GM18502 (cell line): Measurements from ENCODE around the gene ZFP92.

Experiments
- ATAC-seq: cut with Tn5 transposase; IDR thresholded peaks from one replicate; pipeline ENCODE4 v1.9.1; 2021; ENCODE audit warnings: mild to moderate bottlenecking; ENCODE audit not compliant: unreplicated experiment, poor library complexity

Gene ZFP92

GRCh38 chrX:153406903-153407302 is 4.4 kb upstream of the ZFP92 start:
- no peak for ATAC-seq

- no peak for ATAC-seq
Observed at GRCh38 chrX:153407736-153408135, 3.5 kb upstream of the ZFP92 start.

DNA sequence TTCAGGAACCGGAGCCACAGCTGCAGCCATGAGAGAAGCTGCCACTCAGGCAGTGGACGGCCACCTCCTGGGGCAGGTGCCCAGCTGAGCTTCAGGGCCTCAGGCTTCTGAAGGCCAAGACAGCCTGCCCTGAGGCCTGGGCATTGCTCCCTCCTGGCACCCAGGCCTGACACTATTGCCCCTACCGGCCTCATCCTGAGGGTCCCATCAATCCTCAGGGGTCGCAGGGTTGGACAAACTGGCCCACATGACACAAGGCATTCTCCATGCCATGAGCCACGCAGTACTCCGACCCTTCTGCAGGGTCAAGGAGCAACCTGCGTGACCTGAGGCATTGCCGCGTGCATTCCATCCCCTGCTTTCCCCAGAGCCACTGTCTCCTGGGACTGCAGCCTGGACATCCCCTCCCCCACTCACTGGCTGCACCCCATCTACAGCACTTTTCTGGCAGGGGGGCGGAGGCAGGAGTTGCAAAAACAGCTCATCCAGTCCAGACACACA is 3.0 kb upstream of the ZFP92 start:
- no peak for ATAC-seq

- no peak for ATAC-seq
Observed at GRCh38 chrX:153408871-153409351, 2.4 kb upstream of the ZFP92 start.

GRCh38 chrX:153409414-153410101 is 1.7 kb upstream of the ZFP92 start:
- ATAC-seq, result no peak

DNA sequence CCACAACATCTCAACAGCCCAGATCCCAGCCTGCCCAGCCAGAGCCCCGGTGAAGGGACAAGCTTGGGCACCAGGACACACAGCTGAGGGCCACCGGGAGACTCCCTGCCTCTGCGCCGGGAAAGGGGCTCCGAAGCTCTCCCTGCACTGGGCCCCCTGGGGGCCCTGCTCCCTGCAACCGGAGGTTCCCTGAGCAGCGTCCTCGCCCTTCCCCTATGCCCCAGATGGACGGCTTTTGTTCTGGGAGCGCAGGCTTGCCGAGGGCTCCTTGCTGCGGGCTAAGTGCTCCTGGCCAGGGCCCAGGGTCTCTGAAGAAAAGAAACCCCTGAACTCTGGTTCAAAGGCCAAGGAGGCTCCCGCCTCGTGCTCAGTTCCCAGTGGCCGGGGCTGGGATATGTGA is 899 bp upstream of the ZFP92 start:
- no peak for ATAC-seq

GRCh38 chrX:153410888-153411254 is 401 bp upstream of the ZFP92 start:
- ATAC-seq, result no peak

- ATAC-seq, result no peak
Observed at GRCh38 chrX:153411988-153412574, 809 bp downstream of the ZFP92 start.

GRCh38 chrX:153412746-153413720 is 1.8 kb downstream of the ZFP92 start:
- no peak for ATAC-seq

DNA sequence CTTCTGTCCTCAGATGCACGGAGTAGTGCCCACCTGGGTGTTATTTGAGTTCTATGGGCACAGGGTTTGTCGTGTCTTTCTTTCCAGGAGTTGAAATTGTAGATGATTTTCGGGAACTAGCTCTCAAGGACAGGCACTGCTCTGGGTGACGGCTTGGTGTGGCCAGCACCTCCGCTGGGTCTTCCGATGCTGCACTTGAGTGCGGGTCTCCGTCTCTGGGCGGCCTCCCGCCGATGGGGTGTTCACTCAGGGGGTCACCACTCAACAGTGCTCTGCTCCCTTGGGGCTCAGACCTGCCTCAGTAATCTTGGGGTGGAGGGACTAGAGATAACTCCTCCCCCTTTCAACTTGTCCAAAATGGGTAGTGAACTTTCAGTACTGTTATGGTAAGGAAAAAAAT is 2.5 kb downstream of the ZFP92 start:
- ATAC-seq, result no peak

DNA sequence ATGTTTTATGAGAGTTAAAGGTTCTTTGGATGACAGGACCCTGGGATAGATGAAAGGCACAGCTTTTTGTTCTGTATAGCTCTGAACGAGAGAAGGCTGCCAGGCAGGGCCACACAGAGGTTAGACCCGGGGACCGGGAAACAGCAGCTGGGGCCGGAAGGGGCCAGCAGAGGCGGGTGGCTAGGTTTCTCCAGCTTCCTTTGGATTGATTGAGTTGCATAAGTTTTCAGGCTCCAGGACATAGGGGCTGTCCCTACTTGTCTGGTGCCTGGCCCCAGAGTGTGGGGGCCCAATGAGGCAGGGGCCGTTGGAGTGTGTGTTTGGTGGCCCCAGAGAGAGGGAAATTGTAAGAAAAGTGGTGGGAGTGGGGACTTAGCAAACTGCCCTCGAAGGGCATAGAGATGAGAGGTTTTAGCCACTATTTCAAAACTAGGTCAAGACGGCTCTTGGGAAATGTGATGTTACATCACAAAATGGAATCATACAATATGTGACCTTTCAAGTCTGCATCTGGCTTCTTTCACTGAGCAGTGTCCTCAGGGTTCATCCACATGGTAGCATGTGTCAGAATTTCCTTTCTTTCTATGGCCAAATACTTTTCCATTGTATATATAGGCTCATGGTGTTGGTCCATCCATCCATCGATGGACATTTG is 3.7 kb downstream of the ZFP92 start:
- ATAC-seq, result no peak

- no peak for ATAC-seq
Observed at GRCh38 chrX:153416781-153417450, 5.6 kb downstream of the ZFP92 start.

GRCh38 chrX:153417637-153418036 is 6.4 kb downstream of the ZFP92 start:
- no peak for ATAC-seq

- ATAC-seq, result no peak
Observed at GRCh38 chrX:153420851-153421599, 9.8 kb downstream of the ZFP92 start.

DNA sequence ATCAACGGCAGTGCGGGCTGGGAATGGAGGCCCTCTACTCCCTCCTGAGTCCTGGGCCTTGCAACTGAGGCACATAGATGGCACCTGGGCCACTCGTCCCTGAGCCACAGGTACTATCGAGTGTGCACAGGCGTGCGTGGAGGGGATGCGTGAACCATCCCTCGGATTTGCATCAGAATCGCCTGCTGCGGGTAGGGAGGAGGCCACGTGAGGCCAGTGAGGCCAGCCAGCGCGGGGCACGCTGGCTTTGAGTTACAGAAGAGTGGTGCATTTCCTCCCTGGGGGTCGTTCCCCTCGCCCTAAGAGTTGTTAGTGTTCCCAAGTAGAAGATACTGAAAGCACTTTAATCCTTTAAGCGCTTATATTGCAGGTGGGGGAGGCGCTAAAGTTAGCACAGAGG is 10.6 kb downstream of the ZFP92 start:
- no peak for ATAC-seq

DNA sequence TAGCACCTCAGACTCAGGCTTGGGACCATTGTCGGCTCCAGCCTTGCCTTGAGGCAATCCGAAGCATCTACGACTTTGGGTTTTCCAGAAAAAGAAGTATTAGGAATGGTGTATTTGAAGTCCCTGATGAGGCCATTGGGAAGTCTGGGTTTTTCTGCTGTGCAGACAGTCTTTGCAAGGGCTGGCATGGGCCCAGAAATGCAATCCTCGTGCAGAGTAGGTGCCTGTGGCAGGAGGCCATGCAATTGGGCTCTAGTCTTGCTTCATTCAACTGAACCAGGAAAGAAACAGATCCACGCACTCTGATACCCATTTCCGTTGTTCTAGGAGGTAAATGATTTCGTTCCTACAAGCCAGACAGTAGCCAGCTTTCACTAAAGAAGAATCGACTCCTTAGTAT is 12.4 kb downstream of the ZFP92 start:
- ATAC-seq, result no peak

- ATAC-seq, result no peak
Observed at GRCh38 chrX:153426204-153426603, 14.9 kb downstream of the ZFP92 start.

GRCh38 chrX:153430796-153431195 is 19.5 kb downstream of the ZFP92 start:
- ATAC-seq, result no peak

- ATAC-seq, result no peak
Observed at GRCh38 chrX:153433161-153433680, 21.9 kb downstream of the ZFP92 start.
